Hepatocyte (in vitro differentiated cells): Measurements from ENCODE around the gene IGF2. TPM values are rescaled to one million over a fixed set of nuclear protein-coding genes. Genes with fewer than 3 reads are reported as not detected.

ENCODE experiments used
- DNase-seq: peaks from one replicate; pipeline ENCODE4 v3.0.0-alpha.2; 2016; ENCODE audit warnings: low spot score
- H2AFZ ChIP-seq: fragments of 200-600 bp; sonication (generic); 2 replicates; pipeline ENCODE4 v1.6.0; 2016; ENCODE audit warnings: antibody characterized with exemption, mild to moderate bottlenecking
- H3K27ac ChIP-seq: fragments of 200-600 bp; sonication (generic); 2 replicates; pipeline ENCODE4 v1.5.1; 2016; ENCODE audit warnings: mild to moderate bottlenecking
- H3K27me3 ChIP-seq: fragments of 200-600 bp; sonication (generic); 2 replicates; pipeline ENCODE4 v1.6.1; 2016
- H3K36me3 ChIP-seq: fragments of 200-600 bp; sonication (generic); replicated peaks from 2 replicates; pipeline ENCODE4 v1.5.1; 2016; ENCODE audit warnings: low read depth; ENCODE audit not compliant: insufficient read depth
- H3K4me1 ChIP-seq: fragments of 200-600 bp; sonication (generic); 2 replicates; pipeline ENCODE4 v1.5.1; 2016; ENCODE audit warnings: mild to moderate bottlenecking, moderate library complexity; ENCODE audit not compliant: insufficient read depth
- H3K4me2 ChIP-seq: fragments of 200-600 bp; sonication (generic); 2 replicates; pipeline ENCODE4 v1.6.0; 2016
- H3K4me3 ChIP-seq: fragments of 200-600 bp; sonication (generic); 2 replicates; pipeline ENCODE4 v1.5.1; 2016; ENCODE audit warnings: mild to moderate bottlenecking
- H3K79me2 ChIP-seq: fragments of 200-600 bp; sonication (generic); 2 replicates; pipeline ENCODE4 v1.6.0; 2017; ENCODE audit warnings: mild to moderate bottlenecking
- H3K9me2 ChIP-seq: fragments of 200-600 bp; sonication (generic); replicated peaks from 2 replicates; pipeline ENCODE4 v1.6.0; 2017; ENCODE audit warnings: mild to moderate bottlenecking; ENCODE audit not compliant: insufficient read depth
- H3K9me3 ChIP-seq: fragments of 200-600 bp; sonication (generic); 2 replicates; pipeline ENCODE4 v1.5.1; 2016; ENCODE audit warnings: low read depth, mild to moderate bottlenecking
- H4K20me1 ChIP-seq: fragments of 200-600 bp; sonication (generic); 2 replicates; pipeline ENCODE4 v1.6.0; 2016; ENCODE audit warnings: mild to moderate bottlenecking; ENCODE audit not compliant: insufficient read depth, poor library complexity, severe bottlenecking
- CTCF ChIP-seq: fragments of 200-600 bp; sonication (generic); IDR thresholded peaks from 2 replicates; pipeline ENCODE4 v1.5.1; 2016; ENCODE audit warnings: antibody characterized with exemption, mild to moderate bottlenecking; ENCODE audit not compliant: poor library complexity
- EZH2 ChIP-seq: fragments of 200-600 bp; sonication (generic); IDR thresholded peaks from 2 replicates; pipeline ENCODE4 v1.6.1; 2016; ENCODE audit warnings: antibody characterized with exemption, mild to moderate bottlenecking, borderline replicate concordance
- EZH2phosphoT487 ChIP-seq: fragments of 200-600 bp; sonication (generic); IDR thresholded peaks from one replicate; pipeline ENCODE4 v1.6.1; 2018; ENCODE audit warnings: antibody characterized with exemption, mild to moderate bottlenecking, low read depth, moderate library complexity; ENCODE audit not compliant: unreplicated experiment, severe bottlenecking
- WGBS: methylation state at CpG from one replicate; pipeline ENCODE4 v1.1.6; 2016; ENCODE audit warnings: low lambda C conversion rate; ENCODE audit errors: missing lambda C conversion rate; 5-methylcytosine and 5-hydroxymethylcytosine counted together
- polyA plus RNA-seq: library from polyadenylated mRNA; unstranded; fragments of >200 nt; fragmentation: Nextera tagmentation; extraction: Ambion mirVana; gene quantifications from 2 replicates; pipeline ENCODE4 v1.2.1, GENCODE V29; 2016
- total RNA-seq: library from RNA; depleted of rRNA; stranded (reverse); fragments of >200 nt; gene quantifications from 2 replicates; pipeline ENCODE4 v1.2.3, GENCODE V29; 2014

IGF2 gene
- total and polyA plus RNA-seq, 2 experiments from 2014 or later: 1,507 to 2,911 TPM

- no peak overlapping the region for H3K27ac ChIP-seq
- no peak for DNase-seq
- no peaks in the 10 kb centered on the region for H4K20me1 ChIP-seq
- no peak overlapping the region for H3K4me2 ChIP-seq
- H3K9me3 ChIP-seq: no peaks in the 10 kb centered on the region
- H3K36me3 ChIP-seq: no peaks in the 10 kb centered on the region
- no peak overlapping the region for H2AFZ ChIP-seq
- peaks cover 15% of the 10 kb centered on the region for H3K4me1 ChIP-seq
- H3K27me3 ChIP-seq: no peaks in the 10 kb centered on the region
- no peaks in the 10 kb centered on the region for H3K9me2 ChIP-seq
- WGBS: 83% methylated on average over 9 of the region's 10 CpGs
- no peak overlapping the region for H3K4me3 ChIP-seq
- H3K79me2 ChIP-seq: no peaks in the 10 kb centered on the region
- TF ChIP-seq EZH2 (no peak), CTCF (no peak), EZH2phosphoT487 (no peak)
Measured at GRCh38 chr11:2092956-2093412, 46.2 kb downstream of the IGF2 start.

- H3K4me3 ChIP-seq: no peak overlapping the region
- no peaks in the 10 kb centered on the region for H4K20me1 ChIP-seq
- H3K4me1 ChIP-seq: peaks cover 10% of the 10 kb centered on the region
- H3K4me2 ChIP-seq: no peak overlapping the region
- TF ChIP-seq EZH2phosphoT487 (no peak), CTCF (no peak)
- WGBS: 89% methylated on average over 8 of the region's 9 CpGs
- no peaks in the 10 kb centered on the region for H3K79me2 ChIP-seq
- DNase-seq: no peak
- no peaks in the 10 kb centered on the region for H3K36me3 ChIP-seq
- H3K9me2 ChIP-seq: no peaks in the 10 kb centered on the region
- no peak overlapping the region for H3K27ac ChIP-seq
- H3K9me3 ChIP-seq: no peaks in the 10 kb centered on the region
- H3K27me3 ChIP-seq: no peaks in the 10 kb centered on the region
- H2AFZ ChIP-seq: no peak overlapping the region
Measured at GRCh38 chr11:2092464-2092910, 46.7 kb downstream of the IGF2 start.

GRCh38 chr11:2091786-2092463, 47.3 kb downstream of the IGF2 start:
- 93% methylated on average over 18 of the region's 18 CpGs for WGBS
- no peaks in the 10 kb centered on the region for H3K27me3 ChIP-seq
- no peaks in the 10 kb centered on the region for H3K79me2 ChIP-seq
- H3K36me3 ChIP-seq: no peaks in the 10 kb centered on the region
- no peak overlapping the region for H2AFZ ChIP-seq
- no peak overlapping the region for H3K4me3 ChIP-seq
- no peak for DNase-seq
- H4K20me1 ChIP-seq: no peaks in the 10 kb centered on the region
- no peaks in the 10 kb centered on the region for H3K9me2 ChIP-seq
- no peak overlapping the region for H3K4me2 ChIP-seq
- peaks cover 5% of the 10 kb centered on the region for H3K4me1 ChIP-seq
- no peak overlapping the region for H3K27ac ChIP-seq
- TF ChIP-seq EZH2phosphoT487 (no peak), CTCF (no peak), EZH2 (no peak)
- no peaks in the 10 kb centered on the region for H3K9me3 ChIP-seq
